ENCODE measurements around the gene ZSWIM8. TPM values are rescaled to one million over a fixed set of nuclear protein-coding genes. Genes with fewer than 3 reads are reported as not detected.
"Not testable (repeated sequence)": the region's sequence is repeated elsewhere in the genome, so short reads cannot be mapped to it uniquely, and the experiment has no call there.

ZSWIM8 gene
- total and polyA plus RNA-seq, 3 donors from 2014 or later = 192 to 289 (median 204) TPM

GRCh38 chr10:73781879-73782748 lies 3.3 kb upstream of the ZSWIM8 start, which contains the start of gene CHCHD1:
Gene CHCHD1, plus strand, starts transcription at chr10:73782048. Its CDS starts 28 bp downstream, at chr10:73782076.
- Histone ChIP-seq H3K27ac (peak within 1 kb of the TSS; percentile 87 to 94), H3K4me1 (peaks cover 20% of the 10 kb centered on the region), H3K9me3 (no peaks in the 10 kb centered on the region), H3K36me3 (ENCODE audit: low read depth, missing control alignments) (no peaks in the 10 kb centered on the region), H3K27me3 (no peaks in the 10 kb centered on the region), H3K4me3 (peak within 1 kb of the TSS; percentile 87 to 97)
- TF ChIP-seq, protein P1, sequence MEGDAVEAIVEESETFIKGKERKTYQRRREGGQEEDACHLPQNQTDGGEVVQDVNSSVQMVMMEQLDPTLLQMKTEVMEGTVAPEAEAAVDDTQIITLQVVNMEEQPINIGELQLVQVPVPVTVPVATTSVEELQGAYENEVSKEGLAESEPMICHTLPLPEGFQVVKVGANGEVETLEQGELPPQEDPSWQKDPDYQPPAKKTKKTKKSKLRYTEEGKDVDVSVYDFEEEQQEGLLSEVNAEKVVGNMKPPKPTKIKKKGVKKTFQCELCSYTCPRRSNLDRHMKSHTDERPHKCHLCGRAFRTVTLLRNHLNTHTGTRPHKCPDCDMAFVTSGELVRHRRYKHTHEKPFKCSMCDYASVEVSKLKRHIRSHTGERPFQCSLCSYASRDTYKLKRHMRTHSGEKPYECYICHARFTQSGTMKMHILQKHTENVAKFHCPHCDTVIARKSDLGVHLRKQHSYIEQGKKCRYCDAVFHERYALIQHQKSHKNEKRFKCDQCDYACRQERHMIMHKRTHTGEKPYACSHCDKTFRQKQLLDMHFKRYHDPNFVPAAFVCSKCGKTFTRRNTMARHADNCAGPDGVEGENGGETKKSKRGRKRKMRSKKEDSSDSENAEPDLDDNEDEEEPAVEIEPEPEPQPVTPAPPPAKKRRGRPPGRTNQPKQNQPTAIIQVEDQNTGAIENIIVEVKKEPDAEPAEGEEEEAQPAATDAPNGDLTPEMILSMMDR (IDR thresholded peaks at IDR 0.05) = no peak
- no peak for TF ChIP-seq POLR2A (IDR thresholded peaks at IDR 0.05)
- WGBS, 2 donors = 0 to 1% methylated on average over 33 to 57 of the region's 57 CpGs
- DNase-seq = peak; percentile 94
- intact Hi-C loops (cut with DNase I; ENCODE audit: low total_unique reads) = no loop called here

- DNase-seq = no peak
- Histone ChIP-seq H3K4me3 (peak overlapping the region; percentile 87 to 97), H3K4me1 (peaks cover 23% of the 10 kb centered on the region), H3K27ac (peak overlapping the region; percentile 87 to 94), H3K27me3 (no peaks in the 10 kb centered on the region), H3K36me3 (ENCODE audit: low read depth, missing control alignments) (no peaks in the 10 kb centered on the region), H3K9me3 (no peaks in the 10 kb centered on the region)
- 33 to 43% methylated on average over 2 of the region's 2 CpGs for WGBS, 2 donors
- TF ChIP-seq, protein P1 (IDR thresholded peaks at IDR 0.05) = no peak
- no peak for TF ChIP-seq POLR2A (IDR thresholded peaks at IDR 0.05)
- intact Hi-C loops (cut with DNase I; ENCODE audit: low total_unique reads) = no loop called here
These were observed 2.7 kb upstream of the ZSWIM8 start for GRCh38 chr10:73782749-73783085.

- Histone ChIP-seq H3K9me3 (no peaks in the 10 kb centered on the region), H3K36me3 (ENCODE audit: low read depth, missing control alignments) (no peaks in the 10 kb centered on the region), H3K4me3 (peak overlapping the region; percentile 71 to 84), H3K27ac (peak overlapping the region; percentile 82 to 94), H3K27me3 (no peaks in the 10 kb centered on the region), H3K4me1 (peaks cover 23% of the 10 kb centered on the region)
- intact Hi-C loops (cut with DNase I; ENCODE audit: low total_unique reads) = no loop called here
- WGBS, 2 donors = 0 to 1% methylated on average over 17 to 54 of the region's 54 CpGs
- TF ChIP-seq, protein P1 (IDR thresholded peaks at IDR 0.05) = no peak
- no peak for TF ChIP-seq POLR2A (IDR thresholded peaks at IDR 0.05)
- peak; percentile 32 for DNase-seq
These were observed 510 bp downstream of the ZSWIM8 start for GRCh38 chr10:73785721-73786511.

- peaks cover 23% of the 10 kb centered on the region for H3K4me1 ChIP-seq
- WGBS, 2 donors = 3% methylated on average over 2 of the region's 2 CpGs
- H3K36me3 ChIP-seq (ENCODE audit: low read depth, missing control alignments) = no peaks in the 10 kb centered on the region
- TF ChIP-seq, protein P1 (IDR thresholded peaks at IDR 0.05) = no peak
- no peak for TF ChIP-seq POLR2A (IDR thresholded peaks at IDR 0.05)
- H3K9me3 ChIP-seq = no peaks in the 10 kb centered on the region
- DNase-seq = no peak
- H3K27ac ChIP-seq = peak overlapping the region in 1 of 2 donors; percentile 82
- H3K27me3 ChIP-seq = no peaks in the 10 kb centered on the region
- peak overlapping the region; percentile 71 to 84 for H3K4me3 ChIP-seq
- intact Hi-C loops (cut with DNase I; ENCODE audit: low total_unique reads) = no loop called here
These were observed 1.1 kb downstream of the ZSWIM8 start for GRCh38 chr10:73786512-73786885.

DNA sequence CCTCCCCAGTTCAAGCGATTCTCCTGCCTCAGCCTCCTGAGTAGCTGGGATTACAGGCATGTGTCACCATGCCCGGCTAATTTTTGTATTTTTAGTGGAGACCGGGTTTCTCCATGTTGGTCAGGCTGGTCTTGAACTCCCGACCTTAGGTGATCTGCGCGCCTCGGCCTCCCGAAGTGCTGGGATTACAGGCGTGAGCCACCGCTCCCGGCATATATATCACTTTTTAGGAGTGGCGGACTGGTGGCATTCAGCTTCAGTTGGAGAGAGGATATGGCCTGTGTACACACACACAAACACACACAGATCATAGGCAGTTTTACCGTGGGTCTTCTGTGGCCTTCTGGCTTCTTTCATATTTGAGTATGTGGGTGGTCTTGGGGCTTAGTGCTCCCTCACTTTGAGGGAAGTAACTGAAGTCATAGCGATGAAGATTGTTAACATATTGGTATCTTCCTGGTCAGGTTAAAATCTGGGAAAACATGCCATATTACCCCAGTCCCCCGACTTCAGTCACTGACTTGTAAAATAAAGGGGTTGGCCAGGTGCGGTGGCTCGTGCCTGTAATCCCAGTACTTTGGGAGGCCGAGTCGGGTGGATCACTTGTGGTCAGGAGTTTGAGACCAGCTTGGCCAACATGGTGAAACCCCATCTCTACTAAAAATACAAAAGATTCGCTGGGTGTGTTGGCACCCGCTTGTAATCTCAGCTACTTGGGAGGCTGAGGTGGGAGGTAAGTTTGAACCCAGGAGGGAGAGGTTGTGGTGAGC lies 1.8 kb downstream of the ZSWIM8 start:
- intact Hi-C loops (cut with DNase I; ENCODE audit: low total_unique reads); H3K27ac ChIP-seq; DNase-seq; H3K9me3 ChIP-seq; H3K27me3 ChIP-seq; H3K4me3 ChIP-seq; H3K36me3 ChIP-seq (ENCODE audit: low read depth, missing control alignments): not testable (repeated sequence)
- H3K4me1 ChIP-seq = peaks cover 23% of the 10 kb centered on the region
- WGBS, 2 donors = 80 to 87% methylated on average over 21 of the region's 21 CpGs

Measured in testis (tissue), 3 donors.